Mammary epithelial cell (primary cell): ENCODE data around the gene ZC3H11A.

Experiments used
- EZH2 ChIP-seq: IDR thresholded peaks from 2 replicates; pipeline ENCODE4 v1.6.1; 2012; ENCODE audit warnings: low read length, inconsistent platforms, borderline replicate concordance
- TF ChIP-seq, protein P1 (sequence below), 2 donors: IDR thresholded peaks in 1 of 2; conservative IDR thresholded peaks in 1 of 2; 2 replicates each; pipeline ENCODE4 v1.5.1; 2011 to 2012; ENCODE audit warnings: inconsistent platforms in 2 of 2, low read length in 2 of 2, mild to moderate bottlenecking in 2 of 2, control low read depth in 1 of 2, low read depth in 1 of 2; ENCODE audit not compliant: insufficient read depth in 1 of 2; ENCODE audit errors: extremely low read depth in 1 of 2

DNA sequence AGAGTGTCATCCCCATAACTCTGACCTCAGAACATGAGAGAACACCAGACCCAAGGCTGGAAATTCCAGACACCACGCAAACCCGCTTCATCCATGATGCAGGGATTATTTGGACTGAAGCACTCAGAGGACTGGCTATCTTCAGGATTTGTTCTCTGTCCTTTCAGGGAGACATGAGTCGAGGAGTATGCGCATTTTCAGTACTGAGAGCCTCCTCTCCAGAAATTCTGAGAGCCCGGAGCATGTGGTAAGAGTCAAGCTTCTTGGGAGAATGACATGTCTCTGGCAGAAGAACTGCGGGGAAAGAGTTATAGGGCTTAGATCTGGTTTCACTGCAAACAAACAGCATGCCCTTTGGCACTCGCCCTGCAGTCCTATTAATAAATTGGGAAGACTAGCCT, 23.5 kb upstream of the ZC3H11A start:
- TF ChIP-seq, protein P1, sequence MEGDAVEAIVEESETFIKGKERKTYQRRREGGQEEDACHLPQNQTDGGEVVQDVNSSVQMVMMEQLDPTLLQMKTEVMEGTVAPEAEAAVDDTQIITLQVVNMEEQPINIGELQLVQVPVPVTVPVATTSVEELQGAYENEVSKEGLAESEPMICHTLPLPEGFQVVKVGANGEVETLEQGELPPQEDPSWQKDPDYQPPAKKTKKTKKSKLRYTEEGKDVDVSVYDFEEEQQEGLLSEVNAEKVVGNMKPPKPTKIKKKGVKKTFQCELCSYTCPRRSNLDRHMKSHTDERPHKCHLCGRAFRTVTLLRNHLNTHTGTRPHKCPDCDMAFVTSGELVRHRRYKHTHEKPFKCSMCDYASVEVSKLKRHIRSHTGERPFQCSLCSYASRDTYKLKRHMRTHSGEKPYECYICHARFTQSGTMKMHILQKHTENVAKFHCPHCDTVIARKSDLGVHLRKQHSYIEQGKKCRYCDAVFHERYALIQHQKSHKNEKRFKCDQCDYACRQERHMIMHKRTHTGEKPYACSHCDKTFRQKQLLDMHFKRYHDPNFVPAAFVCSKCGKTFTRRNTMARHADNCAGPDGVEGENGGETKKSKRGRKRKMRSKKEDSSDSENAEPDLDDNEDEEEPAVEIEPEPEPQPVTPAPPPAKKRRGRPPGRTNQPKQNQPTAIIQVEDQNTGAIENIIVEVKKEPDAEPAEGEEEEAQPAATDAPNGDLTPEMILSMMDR (conservative IDR thresholded peaks at IDR 0.05 in 1 of 2, IDR thresholded peaks at IDR 0.05 in 1 of 2; ENCODE audit: extremely low read depth in 1 of 2, insufficient read depth in 1 of 2, low read depth in 1 of 2, low read length in 2 of 2): no peak
- no peak for TF ChIP-seq EZH2
